ENCODE results near the gene DLL3. TPM values are rescaled to one million over a fixed set of nuclear protein-coding genes. Genes with fewer than 3 reads are reported as not detected.

DLL3 gene
- total RNA-seq, 1 experiment from 2014 or later, result 1.4 TPM

DNA sequence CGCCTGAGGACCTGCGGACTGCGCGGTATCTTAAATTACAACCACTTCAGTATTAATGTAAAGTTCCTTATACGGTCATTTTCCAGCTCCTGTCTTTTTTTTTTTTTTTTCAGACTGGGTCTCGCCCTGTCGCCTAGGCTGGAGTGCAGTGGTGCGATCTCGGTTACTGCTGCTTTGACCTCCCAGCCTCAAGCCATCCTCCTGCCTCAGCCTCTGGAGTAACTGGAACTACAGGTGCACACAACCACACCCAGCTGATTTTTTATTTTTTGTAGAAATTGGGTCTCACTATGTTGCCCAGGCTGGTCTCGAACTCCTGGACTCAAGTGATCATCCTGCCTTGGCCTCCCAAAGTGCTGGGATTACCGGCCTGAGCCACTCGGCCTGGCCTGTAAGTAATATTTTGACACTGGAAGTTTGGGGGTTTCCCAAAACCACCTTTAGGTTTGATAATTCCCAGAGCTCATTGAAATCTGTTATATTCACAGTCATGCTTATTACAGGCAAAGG lies 34.3 kb downstream of the DLL3 start:
- H3K4me2 ChIP-seq, result peak overlapping the region; percentile 100
- H3K27ac ChIP-seq, result no peak overlapping the region
- H3K4me3 ChIP-seq, result peak overlapping the region; percentile 91; the same call in 1 of the 2 replicates
- H3K36me3 ChIP-seq (ENCODE audit: low read depth), result no peaks in the 10 kb centered on the region
- H3K9me2 ChIP-seq (ENCODE audit: insufficient read depth), result no peaks in the 10 kb centered on the region
- no peak overlapping the region for H2AFZ ChIP-seq
- ChIA-PET CTCF (interaction anchor here (0.6 to 2.5 kb wide), 5 partner anchors 53 to 597 kb away, joined by 3 to 8 read pairs (median 4); no protein-coding TSS in a partner anchor), POLR2A (ENCODE audit: unreplicated experiment) (interaction anchor here (0.6 kb wide), 1 partner anchor 34 kb away, joined by 11 read pairs; no protein-coding TSS in a partner anchor)
- H3F3A ChIP-seq (ENCODE audit: insufficient read depth, low read depth), result no peaks in the 10 kb centered on the region; the same call in 1 of the 2 replicates
- DNase-seq, result no peak
- no peaks in the 10 kb centered on the region for H3K27me3 ChIP-seq (ENCODE audit: insufficient read depth, low read depth)
- peaks cover 10% of the 10 kb centered on the region; the same call in 1 of the 2 replicates for H3K4me1 ChIP-seq (replicated peaks; ENCODE audit: insufficient read depth)
- intact Hi-C loops (cut with micrococcal nuclease; ENCODE audit: unreplicated experiment), result loop anchor here (2.0 kb wide), 2 partner anchors 58 to 136 kb away; no protein-coding TSS in a partner anchor
- BruUV-seq (replicated peaks), result no TSS peak
- H3K9me3 ChIP-seq (ENCODE audit: insufficient read depth, low read depth), result no peaks in the 10 kb centered on the region
- TF ChIP-seq CTCF (conservative IDR thresholded peaks at IDR 0.05), result peak; percentile 26; the same call in 1 of the 2 replicates
- no peak for TF ChIP-seq EZH2 (IDR thresholded peaks at IDR 0.05; ENCODE audit: low read depth)
- H4K20me1 ChIP-seq (ENCODE audit: insufficient read depth), result 0 out of 2 replicates have a peak, but pooled peaks cover 2% of the 10 kb centered on the region
- H3K79me2 ChIP-seq (ENCODE audit: low read depth), result peaks cover 1% of the 10 kb centered on the region

DNA sequence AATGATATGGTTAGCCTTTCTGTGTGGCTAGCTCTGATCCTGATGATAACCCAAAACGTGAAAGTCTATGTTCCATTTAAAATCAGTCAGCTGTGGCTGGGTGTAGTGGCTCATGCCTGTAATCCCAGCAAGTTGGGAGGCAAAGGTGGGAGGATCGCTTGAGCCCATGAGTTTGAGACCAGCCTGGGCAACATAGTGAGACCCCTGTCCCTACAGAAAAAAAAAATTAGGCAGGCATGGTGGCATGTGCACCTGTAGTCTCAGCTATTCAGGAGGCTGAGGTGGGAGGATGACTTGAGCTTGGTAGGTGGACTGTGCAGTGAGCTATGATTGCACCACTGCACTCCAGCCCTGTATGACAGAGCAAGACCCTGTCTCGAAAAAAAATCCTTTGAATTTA lies 35.0 kb downstream of the DLL3 start:
- peaks cover 2% of the 10 kb centered on the region; the same call in 1 of the 2 replicates for H4K20me1 ChIP-seq (ENCODE audit: insufficient read depth)
- no peak overlapping the region for H2AFZ ChIP-seq
- H3K27ac ChIP-seq, result no peak overlapping the region
- H3K4me3 ChIP-seq, result no peak overlapping the region
- H3K36me3 ChIP-seq (ENCODE audit: low read depth), result no peaks in the 10 kb centered on the region
- peaks cover 9% of the 10 kb centered on the region for H3K79me2 ChIP-seq (ENCODE audit: low read depth)
- no peak for TF ChIP-seq EZH2 (IDR thresholded peaks at IDR 0.05; ENCODE audit: low read depth)
- TF ChIP-seq CTCF (conservative IDR thresholded peaks at IDR 0.05), result no peak
- no peaks in the 10 kb centered on the region for H3K27me3 ChIP-seq (ENCODE audit: insufficient read depth, low read depth)
- BruUV-seq (replicated peaks), result no TSS peak
- no peak overlapping the region for H3K4me2 ChIP-seq
- intact Hi-C loops (cut with micrococcal nuclease; ENCODE audit: unreplicated experiment), result loop anchor here (2.0 kb wide), 2 partner anchors 59 to 137 kb away; no protein-coding TSS in a partner anchor
- H3K9me2 ChIP-seq (ENCODE audit: insufficient read depth), result no peaks in the 10 kb centered on the region
- no peaks in the 10 kb centered on the region for H3K9me3 ChIP-seq (ENCODE audit: insufficient read depth, low read depth)
- H3F3A ChIP-seq (ENCODE audit: insufficient read depth, low read depth), result no peaks in the 10 kb centered on the region; the same call in 1 of the 2 replicates
- no peak for DNase-seq
- CTCF ChIA-PET, result interaction anchor here (2.5 kb wide), 1 partner anchor 93 kb away, joined by 8 read pairs; no protein-coding TSS in a partner anchor
- peaks cover 16% of the 10 kb centered on the region for H3K4me1 ChIP-seq (replicated peaks; ENCODE audit: insufficient read depth)
- POLR2A ChIA-PET (ENCODE audit: unreplicated experiment), result no interaction called here

GRCh38 chr19:39539165-39539517 lies 40.4 kb downstream of the DLL3 start:
- POLR2A ChIA-PET (ENCODE audit: unreplicated experiment), result interaction anchor here (0.6 kb wide), 1 partner anchor 1272 kb away, joined by 4 read pairs; no protein-coding TSS in a partner anchor
- DNase-seq, result peak in 1 of 2 experiments; percentile 84
- Histone ChIP-seq H3K4me1 (replicated peaks; ENCODE audit: insufficient read depth) (peaks cover 10% of the 10 kb centered on the region), H3K4me3 (peak overlapping the region; percentile 75), H3K36me3 (ENCODE audit: low read depth) (no peaks in the 10 kb centered on the region), H3K9me2 (ENCODE audit: insufficient read depth) (no peaks in the 10 kb centered on the region), H3K79me2 (ENCODE audit: low read depth) (peaks cover 15% of the 10 kb centered on the region), H2AFZ (peak overlapping the region; percentile 84), H3K27me3 (ENCODE audit: insufficient read depth, low read depth) (no peaks in the 10 kb centered on the region), H3K4me2 (peak overlapping the region; percentile 82), H3K27ac (peak overlapping the region; percentile 44), H3F3A (ENCODE audit: insufficient read depth, low read depth) (no peaks in the 10 kb centered on the region; the same call in 1 of the 2 replicates), H3K9me3 (ENCODE audit: insufficient read depth, low read depth) (no peaks in the 10 kb centered on the region), H4K20me1 (ENCODE audit: insufficient read depth) (no peaks in the 10 kb centered on the region; the same call in 1 of the 2 replicates)
- intact Hi-C loops (cut with micrococcal nuclease; ENCODE audit: unreplicated experiment), result no loop called here
- TF ChIP-seq CTCF (conservative IDR thresholded peaks at IDR 0.05) (no peak), EZH2 (IDR thresholded peaks at IDR 0.05; ENCODE audit: low read depth) (no peak)
- BruUV-seq (replicated peaks), result no TSS peak
- CTCF ChIA-PET, result interaction anchor here (0.6 to 0.7 kb wide), 4 partner anchors 11 to 391 kb away, joined by 3 to 5 read pairs (median 4); no protein-coding TSS in a partner anchor

Data from PC-9 (cell line).